HG02610 (cell line): ENCODE measurements around the gene RFTN1.
A peak's percentile ranks its signal among the peaks of the same experiment; 100 is the strongest.

Experiments used
- ATAC-seq: cut with Tn5 transposase; IDR thresholded peaks from one replicate; pipeline ENCODE4 v1.9.1; 2021; ENCODE audit warnings: mild to moderate bottlenecking, moderate library complexity; ENCODE audit not compliant: unreplicated experiment

Gene RFTN1

DNA sequence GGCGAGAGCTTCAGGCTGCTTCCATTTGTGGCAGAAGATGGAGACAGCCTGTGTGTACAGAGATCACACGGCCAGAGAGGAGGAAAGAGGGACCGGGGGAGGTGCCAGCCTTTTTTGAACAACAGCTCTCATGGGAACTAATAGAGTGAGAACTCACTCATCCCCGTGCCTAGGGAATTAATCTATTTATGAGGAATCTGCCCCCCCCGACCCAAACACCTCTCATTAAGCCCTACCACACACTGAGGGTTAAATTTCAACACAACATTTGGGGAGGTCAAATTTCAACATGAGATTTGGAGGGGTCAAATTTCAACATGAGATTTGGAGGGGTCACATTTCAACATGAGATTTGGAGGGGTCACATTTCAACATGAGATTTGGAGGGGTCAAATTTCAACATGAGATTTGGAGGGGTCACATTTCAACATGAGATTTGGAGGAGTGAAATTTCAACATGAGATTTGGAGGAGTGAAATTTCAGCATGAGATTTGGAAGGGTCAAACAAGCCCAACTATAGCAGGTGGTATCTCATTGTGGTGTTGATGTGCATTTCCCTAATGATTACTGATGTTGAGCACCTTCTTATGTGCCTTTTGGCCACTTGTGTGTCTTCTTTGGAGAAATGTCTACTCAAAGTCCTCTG is 20.6 kb upstream of the RFTN1 start:
- no peak for ATAC-seq

DNA sequence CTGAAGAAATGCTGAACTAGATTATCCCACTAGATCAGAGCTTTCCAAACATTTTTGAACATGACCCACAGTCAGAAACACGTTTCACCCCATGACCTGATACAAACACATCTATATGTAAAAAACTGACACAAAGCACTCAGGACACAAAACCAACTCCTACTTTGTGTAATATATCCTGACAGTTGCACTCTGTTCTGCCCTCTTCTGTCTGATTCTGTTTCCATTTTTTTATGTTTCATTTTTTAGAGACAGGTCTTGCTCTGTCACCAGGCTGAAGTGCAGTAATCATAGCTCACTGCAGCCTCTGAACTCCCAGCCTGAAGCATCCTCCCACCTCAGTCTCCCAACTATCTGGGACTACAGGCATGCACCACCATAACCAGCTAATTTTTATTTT is 15.8 kb upstream of the RFTN1 start:
- no peak for ATAC-seq

DNA sequence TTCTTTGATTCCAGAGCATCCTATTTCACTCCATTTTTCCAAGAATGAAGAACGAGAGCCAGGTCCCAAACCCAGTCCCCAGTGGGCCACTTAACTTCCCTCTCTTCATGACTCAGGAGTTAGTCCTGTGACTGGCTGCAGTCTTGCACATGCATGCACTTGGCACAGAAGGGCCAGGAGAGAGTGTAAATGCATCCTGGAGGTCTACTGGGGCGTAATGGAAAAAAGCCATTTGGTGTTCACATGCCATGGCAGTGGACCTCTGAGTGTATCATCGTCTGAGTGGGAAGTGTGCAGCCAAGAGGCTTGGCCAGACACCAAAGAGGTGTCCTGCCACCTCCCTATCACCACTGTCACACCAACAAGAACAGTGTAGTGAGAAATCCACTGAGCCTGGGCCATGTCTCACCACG is 15.1 kb upstream of the RFTN1 start:
- no peak for ATAC-seq

DNA sequence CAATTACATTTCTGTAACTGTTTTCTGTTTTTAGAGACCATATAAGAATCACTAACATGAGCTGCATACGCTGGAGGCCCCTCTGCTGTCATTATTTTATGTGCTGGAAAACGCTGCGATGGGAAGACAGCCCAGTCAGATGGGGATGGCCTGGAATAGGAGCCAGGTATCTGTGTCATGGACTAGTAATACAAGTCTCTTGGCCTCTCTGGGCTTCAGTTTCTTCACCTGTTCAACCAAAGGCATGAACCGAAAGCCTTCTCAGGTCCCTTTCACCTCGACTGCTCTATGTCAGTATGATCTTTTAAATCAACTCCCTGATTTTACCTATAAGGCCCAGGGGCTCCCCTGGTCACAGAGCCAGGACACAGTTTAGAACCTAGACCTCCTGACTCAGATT is 14.6 kb upstream of the RFTN1 start:
- no peak for ATAC-seq

DNA sequence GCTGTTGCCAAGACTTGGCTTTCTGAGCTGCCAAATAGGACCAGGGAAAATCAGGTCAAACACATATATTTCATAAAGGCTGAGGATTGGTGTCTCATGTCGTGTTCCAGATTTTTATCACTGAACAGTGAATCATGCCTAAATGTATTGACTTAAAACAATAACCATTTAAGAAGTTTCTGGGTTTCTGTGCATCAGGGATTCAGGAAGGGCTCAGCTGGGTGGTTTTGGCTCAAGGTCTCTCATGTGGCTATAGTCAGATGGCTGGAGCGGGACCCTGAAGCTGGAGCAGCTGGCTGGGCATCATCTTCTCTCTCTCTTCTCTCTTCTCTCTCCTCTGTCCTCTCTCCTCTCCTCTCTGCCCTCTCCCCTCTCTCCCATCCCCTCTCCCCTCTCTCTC is 10.7 kb upstream of the RFTN1 start:
- no peak for ATAC-seq

DNA sequence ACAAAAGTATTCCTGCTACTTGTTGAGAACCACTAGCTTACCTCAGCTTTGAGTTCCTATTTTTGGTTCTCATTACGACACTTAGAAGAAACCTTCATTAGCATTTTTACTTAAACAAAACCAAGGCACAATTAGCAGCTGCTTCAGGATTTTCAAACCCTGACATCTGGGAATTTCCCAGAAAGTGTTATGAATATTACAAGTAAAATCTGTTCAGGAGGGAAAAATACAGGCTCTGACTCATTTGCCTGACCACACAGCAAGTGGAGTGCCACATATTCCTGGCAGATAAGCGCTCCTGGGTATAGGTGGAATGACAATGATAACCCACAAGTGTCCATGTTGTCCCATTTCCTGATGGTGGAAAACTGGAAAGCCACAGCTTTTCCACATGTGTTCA is 10.3 kb upstream of the RFTN1 start:
- no peak for ATAC-seq

DNA sequence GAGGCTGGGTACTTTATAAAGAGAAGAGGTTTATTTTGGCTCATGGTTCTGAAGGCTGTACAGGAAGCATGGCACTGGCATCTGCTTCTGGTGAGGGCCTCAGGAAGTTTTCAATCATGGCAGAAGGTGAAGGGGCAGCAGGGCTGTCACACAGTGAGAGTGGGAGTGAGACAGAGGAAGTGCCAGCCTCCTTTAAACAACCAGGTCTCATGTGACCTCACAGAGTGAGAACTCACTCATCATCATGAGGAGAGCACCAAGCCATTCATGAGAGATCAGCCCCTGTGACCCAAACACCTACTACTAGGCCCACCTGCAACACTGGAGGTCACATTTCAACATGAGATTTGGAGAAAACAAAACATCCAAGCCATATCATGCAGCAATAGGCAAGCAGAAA is 9.3 kb upstream of the RFTN1 start:
- ATAC-seq: peak; percentile 16

DNA sequence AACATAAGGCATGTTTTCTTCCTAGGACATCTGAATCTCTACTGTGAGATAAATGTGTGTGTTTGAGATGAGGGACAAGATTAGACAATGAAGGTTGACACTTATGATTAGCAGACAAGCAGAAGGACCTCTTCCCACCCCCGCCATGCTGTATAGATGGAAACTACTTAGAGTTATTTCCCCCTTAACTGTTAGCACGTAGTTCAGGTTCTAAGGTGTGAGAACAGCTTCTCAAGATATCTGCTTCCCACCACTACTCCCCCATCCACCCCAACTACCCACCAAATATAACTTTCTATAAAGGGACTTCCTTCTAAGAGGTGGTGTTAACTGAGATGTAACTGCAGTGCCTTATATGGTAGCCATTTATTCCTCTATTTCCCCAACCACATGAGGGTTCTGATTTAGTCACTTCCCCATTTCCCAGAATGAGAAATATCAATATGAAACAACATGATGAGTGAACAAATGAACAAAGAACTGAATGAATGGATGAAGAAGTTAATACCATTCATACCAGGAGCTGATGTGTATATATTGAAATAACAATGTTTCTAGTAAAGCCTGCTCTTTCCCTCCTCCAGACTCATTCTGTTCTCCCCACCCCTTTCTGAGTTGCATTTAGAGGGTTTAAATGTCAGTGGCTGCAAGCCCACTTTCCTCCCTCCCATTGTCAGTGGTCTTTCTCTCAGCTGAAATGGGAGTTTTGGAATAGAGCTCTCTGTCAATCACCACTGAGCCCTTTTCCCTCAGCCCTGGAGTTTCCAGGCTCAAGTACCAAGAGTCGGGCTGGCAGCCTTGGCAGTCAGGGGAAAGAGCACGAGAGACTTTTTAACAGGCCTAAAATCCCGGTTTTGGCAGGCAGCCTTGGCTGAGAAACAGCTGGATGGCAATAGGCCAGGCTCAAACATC is 7.7 kb upstream of the RFTN1 start:
- ATAC-seq: peak; percentile 68

DNA sequence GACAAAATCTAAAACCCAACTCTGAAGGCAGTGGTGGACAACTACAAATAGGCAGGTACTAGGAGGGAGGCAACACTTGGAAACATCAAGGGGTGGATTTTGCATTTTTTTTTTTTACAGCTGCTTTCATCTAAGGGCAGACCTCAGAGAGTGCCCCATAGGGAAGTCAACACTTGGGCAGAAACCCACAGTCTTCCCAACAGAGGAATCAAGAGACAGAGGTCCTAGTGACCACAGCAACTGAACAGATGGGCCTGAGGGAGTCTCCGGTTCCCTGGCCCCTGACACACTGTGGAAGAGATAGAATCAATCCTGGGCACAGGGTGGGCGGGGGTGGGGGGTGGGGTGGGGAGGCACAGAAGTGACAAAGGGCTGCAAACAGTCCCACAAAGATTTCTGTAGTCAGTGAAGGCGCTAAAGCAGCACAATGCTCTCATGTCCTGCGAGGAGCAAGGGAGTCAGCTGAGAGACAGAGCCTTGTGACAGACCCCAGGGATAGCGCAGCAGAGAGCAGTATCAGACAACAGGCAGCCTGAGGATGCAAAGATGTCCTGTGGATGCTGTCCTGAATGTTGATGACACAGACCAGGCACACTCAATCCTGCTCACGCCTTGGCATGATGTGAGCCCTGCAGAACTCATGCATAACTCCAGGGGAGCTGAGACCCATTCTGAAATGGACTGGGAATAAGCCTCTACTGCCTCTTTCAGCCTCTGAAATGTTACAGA is 6.9 kb upstream of the RFTN1 start:
- no peak for ATAC-seq

DNA sequence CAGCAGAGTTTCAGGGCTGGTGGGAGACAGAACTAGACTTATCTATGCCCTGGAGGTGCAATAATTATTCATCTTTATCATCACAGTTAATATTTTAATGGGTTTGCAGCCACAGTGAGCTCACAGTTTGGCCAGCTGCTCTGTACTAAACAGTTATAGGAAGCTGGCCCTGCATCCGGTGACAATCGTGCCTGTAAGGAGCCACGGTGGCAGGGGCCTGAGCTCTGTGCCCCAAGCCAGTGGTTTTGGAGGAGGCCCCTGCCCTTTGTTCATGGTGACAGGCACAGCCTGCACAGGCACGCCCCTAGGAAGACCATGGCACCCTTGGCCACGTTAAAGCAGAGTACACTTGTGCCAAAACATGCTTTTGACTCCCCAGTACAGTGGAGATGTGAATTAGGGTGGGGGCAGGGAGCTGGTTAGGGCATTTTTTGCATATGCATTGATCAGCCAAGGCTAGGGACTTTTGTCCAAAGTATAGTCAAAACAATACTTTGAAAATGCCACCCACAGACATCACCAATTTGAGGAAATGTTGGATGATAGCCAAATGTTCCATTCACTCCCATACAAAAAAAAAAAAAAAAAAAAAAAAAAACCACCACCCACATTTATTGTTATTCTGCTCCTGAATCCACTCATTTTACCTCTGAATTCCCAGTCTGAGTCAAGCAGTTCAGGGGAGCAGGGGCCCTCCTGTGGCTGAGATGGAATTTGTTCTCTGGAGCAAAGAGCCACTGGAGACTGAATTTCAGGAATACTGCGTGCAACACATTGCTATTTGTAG is 3.4 kb upstream of the RFTN1 start:
- ATAC-seq: no peak

DNA sequence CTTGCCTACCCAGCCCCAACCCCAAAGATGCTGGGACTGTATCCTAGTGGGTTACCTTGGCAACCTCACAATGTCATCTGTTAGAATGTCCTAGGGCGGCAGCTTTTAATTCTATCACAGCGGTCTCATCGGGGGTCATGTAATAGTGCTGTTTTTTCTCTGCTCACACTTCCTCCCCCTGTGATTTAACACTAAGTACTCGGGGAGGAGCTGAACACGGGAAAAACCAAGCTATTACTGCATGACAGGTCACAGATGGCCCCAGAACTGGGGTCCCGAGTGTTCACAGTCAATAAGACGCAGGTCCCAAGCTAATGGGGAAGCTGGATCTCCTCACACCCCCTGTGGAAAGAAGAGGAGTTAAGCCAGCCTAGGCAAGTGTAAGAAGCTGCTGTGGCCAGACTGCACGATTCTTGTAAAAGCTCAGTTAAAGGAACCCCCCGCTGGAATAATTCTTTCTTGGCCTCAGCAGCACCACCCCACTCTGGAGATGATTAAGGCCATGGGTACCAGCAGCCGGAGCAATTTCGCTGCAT is 2.5 kb upstream of the RFTN1 start:
- ATAC-seq: no peak

DNA sequence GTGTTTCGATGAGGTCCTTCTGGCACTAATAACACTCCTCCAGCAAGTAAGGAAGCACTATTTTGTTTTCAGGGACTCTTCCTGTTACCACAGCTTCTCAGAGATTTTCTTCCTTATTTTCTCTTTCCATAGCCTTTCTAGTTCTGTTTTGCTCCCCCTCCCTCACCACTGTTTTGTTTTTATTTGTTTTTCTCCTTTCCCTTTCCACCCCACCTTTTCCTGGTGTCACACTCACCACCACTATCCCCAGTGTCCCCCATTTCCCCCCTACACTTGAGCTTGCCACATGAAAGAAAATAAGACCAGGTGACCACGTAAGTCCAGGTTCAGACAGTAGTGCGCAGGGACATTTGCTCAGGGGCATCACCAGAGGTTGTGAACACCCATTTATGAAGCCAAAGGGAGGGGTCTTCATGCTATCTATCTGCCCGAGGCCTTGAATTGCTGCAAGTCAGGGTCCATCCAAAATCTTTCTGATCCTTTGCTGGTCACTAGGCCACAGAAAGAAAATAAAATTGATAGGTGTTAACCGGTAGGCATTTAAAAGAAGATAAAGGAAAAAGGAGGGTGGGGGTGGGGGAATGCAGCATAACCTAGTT is 1.4 kb upstream of the RFTN1 start:
- ATAC-seq: no peak

DNA sequence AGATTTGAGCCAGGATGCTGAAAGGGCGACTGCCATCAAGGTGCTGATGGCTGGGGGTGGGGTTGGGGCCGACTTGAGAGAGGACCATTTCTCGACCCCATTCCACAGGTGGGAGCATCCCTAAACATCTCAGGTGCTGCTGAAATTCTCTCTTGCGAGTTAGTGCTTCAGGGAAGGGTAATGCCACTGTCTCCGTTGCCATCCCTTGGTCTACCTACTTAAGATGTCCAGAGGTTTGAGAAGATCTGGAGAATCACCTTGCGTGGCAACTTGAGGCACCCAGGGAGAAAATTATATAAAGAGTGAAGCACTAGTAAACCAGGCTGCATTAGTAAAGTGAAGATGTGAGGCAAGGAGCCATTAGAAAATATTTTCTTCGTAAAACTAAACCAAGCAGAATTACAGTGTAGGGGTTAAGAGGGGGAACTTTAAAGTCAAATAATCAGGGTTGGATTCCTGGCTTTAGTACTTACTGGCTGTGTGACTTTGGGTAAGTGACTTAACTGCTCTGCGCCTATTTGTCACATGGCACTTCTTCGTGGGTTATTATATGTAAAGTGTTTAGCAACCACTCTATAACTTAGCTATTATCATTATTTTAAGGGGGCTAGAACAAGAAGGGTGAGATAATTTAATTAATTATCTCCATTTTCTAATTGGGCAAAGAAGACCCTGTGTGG is 662 bp upstream of the RFTN1 start:
- no peak for ATAC-seq

DNA sequence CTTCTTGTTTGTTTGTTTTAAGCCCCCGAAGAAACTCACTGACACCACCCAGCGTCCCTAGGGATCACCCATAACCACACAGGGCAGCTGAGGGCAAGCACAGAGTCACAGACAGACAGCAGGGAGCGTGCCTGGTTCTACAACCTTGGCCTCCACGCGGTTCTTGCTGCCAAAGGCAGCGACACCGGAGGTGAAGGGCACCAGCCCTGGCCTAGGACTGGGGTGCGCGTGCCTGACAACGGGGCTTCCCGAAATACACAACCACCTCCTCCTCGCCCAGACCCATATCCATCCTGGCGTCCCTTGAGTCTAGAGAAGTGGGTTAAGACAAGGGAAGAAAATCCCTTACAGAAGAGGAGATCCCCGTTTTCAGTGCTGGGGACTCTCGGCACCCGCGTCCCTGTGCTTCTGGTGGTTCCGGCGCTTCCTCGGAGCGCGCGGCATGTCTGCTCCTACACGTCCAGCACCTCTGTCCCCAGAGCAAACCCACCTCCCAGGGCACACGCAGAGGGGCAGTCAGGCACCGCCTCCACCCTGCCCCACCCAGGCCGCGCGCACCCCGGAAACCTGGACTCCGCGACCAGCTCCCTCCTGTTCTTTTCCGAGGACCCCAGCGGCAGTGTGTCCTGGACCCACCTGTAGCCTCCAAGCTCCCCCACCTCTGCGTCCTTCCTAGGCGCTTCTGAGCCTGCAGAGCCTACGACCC is 911 bp downstream of the RFTN1 start:
- ATAC-seq: peak; percentile 5

DNA sequence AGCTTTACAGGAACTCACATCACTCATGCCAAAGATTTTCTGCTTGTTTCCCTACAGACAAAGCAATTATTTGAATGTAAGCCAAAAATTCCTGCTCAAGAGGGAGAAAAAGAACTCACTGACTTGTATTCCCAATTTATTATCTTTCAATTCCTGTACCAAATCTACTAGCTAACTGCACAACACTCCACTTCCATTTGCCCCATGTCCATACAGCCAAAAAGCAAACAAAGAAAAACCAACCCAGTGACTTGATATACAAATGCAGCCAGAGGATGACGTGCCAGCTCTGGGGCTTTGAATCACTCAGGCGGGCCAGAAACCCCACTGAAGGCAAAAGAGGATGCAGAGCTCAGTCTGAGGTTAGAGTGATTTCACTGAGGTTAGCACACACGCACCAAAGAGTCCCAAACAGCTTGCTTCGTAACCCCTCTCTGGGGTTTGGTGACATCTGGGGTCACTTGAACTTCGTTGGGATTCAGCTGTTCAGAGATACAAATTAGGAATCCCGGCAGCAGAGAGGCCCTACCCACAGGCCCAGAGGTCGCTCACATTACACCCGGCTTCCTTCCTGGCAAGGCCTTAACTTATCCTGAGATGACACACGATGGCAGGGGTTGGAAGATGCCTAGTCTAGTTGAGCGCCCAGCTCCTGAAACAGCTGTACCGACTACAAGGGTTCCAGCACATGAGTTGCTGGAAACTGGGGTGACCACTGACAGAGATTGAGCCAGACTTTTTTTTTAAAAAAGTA is 1.6 kb downstream of the RFTN1 start:
- peak; percentile 55 for ATAC-seq

DNA sequence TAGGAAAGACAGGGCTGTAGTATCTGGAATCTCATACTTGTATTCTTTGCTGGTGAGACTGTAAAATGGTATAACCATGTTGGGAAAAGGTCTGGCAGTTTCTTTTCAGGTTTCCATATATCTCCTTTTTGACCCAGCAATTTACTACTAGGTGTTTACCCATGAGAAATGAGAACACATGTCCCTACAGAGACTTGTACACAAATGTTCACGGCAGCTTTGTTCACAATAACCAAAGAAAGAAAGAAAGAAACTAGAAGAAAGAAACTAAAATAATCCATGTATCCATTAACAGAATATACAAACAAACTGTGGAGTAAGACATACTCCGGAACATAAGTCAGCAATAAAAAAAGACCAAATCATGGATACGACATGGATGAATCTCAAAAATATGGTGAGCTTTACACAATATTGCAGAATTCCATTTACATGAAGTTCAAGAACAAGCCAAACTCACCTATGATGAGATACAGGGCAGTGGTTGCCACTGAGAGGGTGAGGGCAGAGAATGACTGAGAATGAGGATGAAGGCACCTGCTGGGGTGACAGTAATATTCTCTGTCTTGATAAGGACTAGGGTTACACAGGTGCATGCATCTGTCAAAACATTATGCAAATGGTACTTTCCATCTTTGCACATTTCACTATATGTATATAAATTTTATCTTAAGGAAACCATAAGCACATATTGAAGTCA is 2.7 kb downstream of the RFTN1 start:
- no peak for ATAC-seq

DNA sequence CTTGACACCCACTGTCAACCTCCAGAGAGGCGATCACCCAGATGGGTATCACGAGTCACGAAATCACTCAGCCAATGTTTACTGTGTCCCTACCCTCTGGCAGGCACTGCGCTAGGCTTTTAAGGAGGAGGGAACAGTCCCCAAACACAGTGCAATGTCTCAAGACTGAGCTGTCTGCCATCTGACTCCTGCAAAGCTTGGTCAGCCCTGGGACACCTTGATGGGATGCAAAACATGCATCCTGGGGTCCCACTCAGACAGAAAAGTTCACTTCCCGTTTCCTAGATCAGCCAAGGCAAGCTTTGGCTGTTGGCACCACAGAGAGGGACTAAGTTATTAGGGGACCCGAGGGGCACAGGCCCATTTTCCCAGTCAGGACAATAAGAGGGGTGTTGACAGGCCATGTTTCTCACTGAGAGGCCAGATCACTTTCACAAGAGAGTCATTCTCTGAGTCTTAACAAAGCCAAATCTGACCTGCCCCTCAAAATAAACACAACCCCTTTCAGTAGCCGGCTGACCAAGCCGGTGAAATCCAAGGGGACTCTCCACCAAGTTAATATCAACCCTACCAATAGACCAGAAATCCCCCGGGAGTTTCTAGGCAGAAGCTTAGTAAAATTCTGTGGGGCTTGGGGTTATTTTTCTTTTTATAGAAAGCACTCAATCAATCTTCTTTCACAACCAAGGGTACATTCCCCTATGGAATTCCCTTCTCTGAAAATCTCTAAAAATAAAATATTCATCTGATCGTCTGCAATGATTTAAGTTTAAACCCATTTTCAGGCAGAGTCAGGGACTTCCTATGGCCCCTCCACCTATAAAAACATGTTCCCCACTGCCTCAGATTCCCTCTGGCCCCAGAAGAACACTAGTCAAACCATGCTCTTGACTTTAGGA is 3.5 kb downstream of the RFTN1 start:
- ATAC-seq: peak; percentile 31
